Progenitor cell of endocrine pancreas (in vitro differentiated cells): ENCODE measurements around the gene KDM3B. TPM values are rescaled to one million over a fixed set of nuclear protein-coding genes. Genes with fewer than 3 reads are reported as not detected.
"Not testable (repeated sequence)": the region's sequence is repeated elsewhere in the genome, so short reads cannot be mapped to it uniquely, and the experiment has no call there.

Source experiments
- DNase-seq: peaks from one replicate; pipeline ENCODE4 v3.0.0; 2021; ENCODE audit warnings: low spot score; ENCODE audit not compliant: unreplicated experiment
- H3K27ac Mint-ChIP-seq: 2 replicates; pipeline ENCODE4 v1.8.0; 2021; ENCODE audit warnings: mild to moderate bottlenecking, moderate library complexity, mixed read lengths
- H3K27me3 Mint-ChIP-seq: 2 replicates; pipeline ENCODE4 v1.8.0; 2021; ENCODE audit warnings: mixed read lengths
- H3K36me3 Mint-ChIP-seq: 2 replicates; pipeline ENCODE4 v1.8.0; 2022; ENCODE audit warnings: mixed read lengths; ENCODE audit not compliant: insufficient read depth
- H3K4me1 Mint-ChIP-seq: 2 replicates; pipeline ENCODE4 v1.8.0; 2021; ENCODE audit warnings: low read depth, mixed read lengths
- H3K4me3 Mint-ChIP-seq: 2 replicates; pipeline ENCODE4 v1.8.0; 2021; ENCODE audit warnings: low read depth, mild to moderate bottlenecking, moderate library complexity, mixed read lengths
- H3K9me3 Mint-ChIP-seq: 2 replicates; pipeline ENCODE4 v1.8.0; 2021; ENCODE audit warnings: low read depth, mixed read lengths
- total RNA-seq: library from RNA; stranded (reverse); gene quantifications from 2 replicates; pipeline ENCODE4 v1.2.1, GENCODE V29; 2021
- TF ChIP-seq, protein P1 (sequence below): fragments of 200-600 bp; sonication (generic); IDR thresholded peaks from one replicate; pipeline ENCODE4 v1.5.0; 2021; ENCODE audit warnings: antibody characterized with exemption, mild to moderate bottlenecking; ENCODE audit not compliant: unreplicated experiment

KDM3B gene
- total RNA-seq, 1 donor from 2014 or later = 126 TPM

GRCh38 chr5:138391859-138392386, 39.4 kb downstream of the KDM3B start:
- Mint-ChIP-seq H3K4me1 (no peaks in the 10 kb centered on the region), H3K27ac (no peak overlapping the region), H3K36me3 (peaks cover 22% of the 10 kb centered on the region), H3K4me3 (no peak overlapping the region), H3K9me3 (no peaks in the 10 kb centered on the region), H3K27me3 (no peaks in the 10 kb centered on the region)
- DNase-seq = no peak
- TF ChIP-seq, protein P1, sequence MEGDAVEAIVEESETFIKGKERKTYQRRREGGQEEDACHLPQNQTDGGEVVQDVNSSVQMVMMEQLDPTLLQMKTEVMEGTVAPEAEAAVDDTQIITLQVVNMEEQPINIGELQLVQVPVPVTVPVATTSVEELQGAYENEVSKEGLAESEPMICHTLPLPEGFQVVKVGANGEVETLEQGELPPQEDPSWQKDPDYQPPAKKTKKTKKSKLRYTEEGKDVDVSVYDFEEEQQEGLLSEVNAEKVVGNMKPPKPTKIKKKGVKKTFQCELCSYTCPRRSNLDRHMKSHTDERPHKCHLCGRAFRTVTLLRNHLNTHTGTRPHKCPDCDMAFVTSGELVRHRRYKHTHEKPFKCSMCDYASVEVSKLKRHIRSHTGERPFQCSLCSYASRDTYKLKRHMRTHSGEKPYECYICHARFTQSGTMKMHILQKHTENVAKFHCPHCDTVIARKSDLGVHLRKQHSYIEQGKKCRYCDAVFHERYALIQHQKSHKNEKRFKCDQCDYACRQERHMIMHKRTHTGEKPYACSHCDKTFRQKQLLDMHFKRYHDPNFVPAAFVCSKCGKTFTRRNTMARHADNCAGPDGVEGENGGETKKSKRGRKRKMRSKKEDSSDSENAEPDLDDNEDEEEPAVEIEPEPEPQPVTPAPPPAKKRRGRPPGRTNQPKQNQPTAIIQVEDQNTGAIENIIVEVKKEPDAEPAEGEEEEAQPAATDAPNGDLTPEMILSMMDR = no peak

GRCh38 chr5:138402640-138403039, 50.2 kb downstream of the KDM3B start:
- no peak overlapping the region for H3K4me3 Mint-ChIP-seq
- TF ChIP-seq, protein P1 = no peak
- H3K27me3 Mint-ChIP-seq = no peaks in the 10 kb centered on the region
- peaks cover 32% of the 10 kb centered on the region for H3K36me3 Mint-ChIP-seq
- no peak for DNase-seq
- no peak overlapping the region for H3K27ac Mint-ChIP-seq
- no peaks in the 10 kb centered on the region for H3K4me1 Mint-ChIP-seq
- H3K9me3 Mint-ChIP-seq = no peaks in the 10 kb centered on the region

DNA sequence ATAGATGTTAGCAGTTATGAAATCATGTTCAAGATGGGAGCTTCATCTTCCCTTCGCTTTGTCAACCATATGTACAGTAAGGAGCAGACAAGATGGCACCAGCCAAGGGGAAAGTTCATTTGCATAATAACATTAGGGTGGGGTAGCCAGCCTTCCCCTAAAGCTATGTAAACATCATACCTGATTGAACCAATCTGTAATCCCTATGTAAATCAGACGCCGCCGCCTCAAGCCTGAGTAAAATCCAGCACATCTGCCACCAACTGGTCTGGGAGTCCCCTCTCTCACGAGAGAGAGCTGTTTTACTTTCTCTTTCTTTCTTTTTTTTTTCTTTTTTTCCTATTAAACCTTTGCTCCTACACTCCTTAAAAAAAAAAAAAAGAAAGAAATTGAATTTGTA, 55.5 kb downstream of the KDM3B start:
- Mint-ChIP-seq H3K36me3 (peaks cover 38% of the 10 kb centered on the region), H3K27ac (no peak overlapping the region), H3K27me3 (no peaks in the 10 kb centered on the region), H3K9me3 (peaks cover 4% of the 10 kb centered on the region), H3K4me1 (no peaks in the 10 kb centered on the region), H3K4me3 (no peak overlapping the region)
- no peak for DNase-seq
- TF ChIP-seq, protein P1 = no peak

DNA sequence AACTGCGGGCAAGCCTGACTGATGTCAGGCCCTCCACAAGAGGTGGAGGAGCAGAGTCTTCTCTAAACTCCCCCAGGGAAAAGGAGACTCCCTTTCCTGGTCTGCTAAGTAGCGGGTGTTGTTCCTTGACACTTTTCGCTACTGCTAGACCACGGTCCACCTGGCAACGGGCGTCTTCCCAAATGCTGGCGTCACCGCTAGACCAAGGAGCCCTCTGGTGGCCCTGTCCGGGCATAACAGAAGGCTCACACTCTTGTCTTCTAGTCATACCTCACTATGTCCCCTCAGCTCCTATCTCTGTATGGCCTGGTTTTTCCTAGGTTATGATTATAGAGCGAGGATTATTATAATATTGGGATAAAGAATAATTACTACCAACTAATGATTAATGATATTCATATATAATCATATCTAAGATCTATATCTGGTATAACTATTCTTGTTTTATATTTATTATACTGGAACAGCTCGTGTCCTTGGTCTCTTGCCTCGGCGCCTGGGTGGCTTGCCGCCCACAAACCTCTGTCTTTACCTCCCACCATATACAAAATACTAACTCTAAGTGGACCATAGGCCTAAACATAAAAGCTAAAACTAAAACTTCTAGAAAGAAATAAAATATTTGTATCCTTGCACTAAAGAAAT, 58.6 kb downstream of the KDM3B start:
- not testable (repeated sequence) for H3K27ac Mint-ChIP-seq, H3K9me3 Mint-ChIP-seq, H3K27me3 Mint-ChIP-seq, H3K4me3 Mint-ChIP-seq, H3K4me1 Mint-ChIP-seq, DNase-seq
- TF ChIP-seq, protein P1 = peak; percentile 55
- peaks cover 37% of the 10 kb centered on the region for H3K36me3 Mint-ChIP-seq

- Mint-ChIP-seq H3K4me3 (no peak overlapping the region), H3K4me1 (no peaks in the 10 kb centered on the region), H3K36me3 (peaks cover 28% of the 10 kb centered on the region), H3K9me3 (no peaks in the 10 kb centered on the region), H3K27ac (no peak overlapping the region), H3K27me3 (no peaks in the 10 kb centered on the region)
- DNase-seq = no peak
- TF ChIP-seq, protein P1 = no peak
Measured at GRCh38 chr5:138418444-138418843, 66.0 kb downstream of the KDM3B start.
